Liver (tissue), 9 donors: ENCODE data around the gene ATAD3C. TPM values are rescaled to one million over a fixed set of nuclear protein-coding genes. Genes with fewer than 3 reads are reported as not detected.
"Not testable (repeated sequence)": the region's sequence is repeated elsewhere in the genome, so short reads cannot be mapped to it uniquely, and the experiment has no call there.

Experiments
- DNase-seq: peaks from one replicate; pipeline ENCODE4 v3.0.0-alpha.2; 2017; ENCODE audit warnings: low spot score
- H3K27ac ChIP-seq, 2 donors: one replicate each; pipeline ENCODE4 v1.7.0; 2013; ENCODE audit warnings: inconsistent platforms in 2 of 2, low read length in 2 of 2, control low read depth in 1 of 2, low read depth in 1 of 2, mild to moderate bottlenecking in 1 of 2
- H3K27me3 ChIP-seq, 4 donors: one replicate each; pipeline versions ENCODE4 v1.6.1 to v1.7.0; 2013; ENCODE audit warnings: low read length in 3 of 4, inconsistent platforms in 1 of 4, mild to moderate bottlenecking in 1 of 4, moderate library complexity in 1 of 4; ENCODE audit not compliant: control insufficient read depth in 4 of 4, insufficient read depth in 4 of 4
- H3K36me3 ChIP-seq, 4 donors: one replicate each; pipeline versions ENCODE4 v1.6.1 to v1.7.0; 2013; ENCODE audit warnings: low read length in 3 of 4, mild to moderate bottlenecking in 3 of 4, low read depth in 1 of 4, moderate library complexity in 1 of 4; ENCODE audit not compliant: control insufficient read depth in 4 of 4, insufficient read depth in 3 of 4
- H3K4me1 ChIP-seq, 4 donors: one replicate each; pipeline versions ENCODE4 v1.6.1 to v1.7.0; 2013; ENCODE audit warnings: low read length in 3 of 4, mild to moderate bottlenecking in 3 of 4, moderate library complexity in 1 of 4; ENCODE audit not compliant: control insufficient read depth in 4 of 4, insufficient read depth in 4 of 4
- H3K4me3 ChIP-seq, 3 donors: one replicate each; pipeline versions ENCODE4 v1.6.1 to v1.7.0; 2013; ENCODE audit warnings: low read length in 3 of 3, control low read depth in 1 of 3, low read depth in 1 of 3, mild to moderate bottlenecking in 1 of 3
- H3K9ac ChIP-seq, 2 donors: one replicate each; pipeline ENCODE4 v1.7.0; 2013; ENCODE audit warnings: low read length in 2 of 2, mild to moderate bottlenecking in 2 of 2, moderate library complexity in 2 of 2, control low read depth in 1 of 2, low read depth in 1 of 2
- H3K9me3 ChIP-seq, 4 donors: one replicate each; pipeline versions ENCODE4 v1.6.1 to v1.7.0; 2013; ENCODE audit warnings: low read length in 3 of 4; ENCODE audit not compliant: control insufficient read depth in 4 of 4
- ATF3 ChIP-seq: IDR thresholded peaks from 2 replicates; pipeline ENCODE4 v1.6.1; 2016; ENCODE audit warnings: antibody characterized with exemption
- FOXA1 ChIP-seq: IDR thresholded peaks from 2 replicates; pipeline ENCODE4 v1.6.1; 2016; ENCODE audit warnings: antibody characterized with exemption
- FOXA2 ChIP-seq: IDR thresholded peaks from 2 replicates; pipeline ENCODE4 v1.6.1; 2016; ENCODE audit warnings: antibody characterized with exemption
- GABPA ChIP-seq, 2 donors: IDR thresholded peaks in 1 of 2; conservative IDR thresholded peaks in 1 of 2; 2 replicates each; pipeline ENCODE4 v1.6.1; 2016; ENCODE audit warnings: antibody characterized with exemption in 2 of 2, mild to moderate bottlenecking in 1 of 2, moderate library complexity in 1 of 2
- HNF4A ChIP-seq, 2 donors: conservative IDR thresholded peaks; 2 replicates each; pipeline ENCODE4 v1.6.1; 2016; ENCODE audit warnings: antibody characterized with exemption in 2 of 2, mild to moderate bottlenecking in 2 of 2
- HNF4G ChIP-seq: IDR thresholded peaks from 2 replicates; pipeline ENCODE4 v1.6.1; 2016; ENCODE audit warnings: antibody characterized with exemption
- JUND ChIP-seq, 2 donors: IDR thresholded peaks; 2 replicates each; pipeline ENCODE4 v1.6.1; 2016; ENCODE audit warnings: antibody characterized with exemption in 2 of 2
- NR2F2 ChIP-seq: IDR thresholded peaks from 2 replicates; pipeline ENCODE4 v1.6.1; 2016; ENCODE audit warnings: antibody characterized with exemption
- RAD21 ChIP-seq, 2 donors: IDR thresholded peaks; 2 replicates each; pipeline ENCODE4 v1.6.1; 2016; ENCODE audit warnings: antibody characterized with exemption in 2 of 2, mild to moderate bottlenecking in 2 of 2
- REST ChIP-seq: IDR thresholded peaks from 2 replicates; pipeline ENCODE4 v1.6.1; 2016; ENCODE audit warnings: antibody characterized with exemption, mild to moderate bottlenecking
- YY1 ChIP-seq: IDR thresholded peaks from 2 replicates; pipeline ENCODE4 v1.6.1; 2016; ENCODE audit warnings: antibody characterized with exemption, mild to moderate bottlenecking
- WGBS: extraction: QIAGEN DNeasy Blood & Tissue Kit; methylation state at CpG from one replicate; pipeline ENCODE4 v1.1.7; 2013; 5-methylcytosine and 5-hydroxymethylcytosine counted together
- polyA plus RNA-seq, 2 donors: library from polyadenylated mRNA; stranded (reverse) in 1 of 2; unstranded in 1 of 2; fragments of 200-250 nt in 1 of 2; fragments of >200 nt in 1 of 2; fragmentation: Nextera tagmentation in 1 of 2; extraction: Ambion mirVana in 1 of 2; gene quantifications; one replicate each; pipeline versions ENCODE4 v1.2.1 to v1.2.3, GENCODE V29; 2013 to 2015
- total RNA-seq, 2 donors: library from RNA; depleted of rRNA; stranded (reverse); fragments of >200 nt; gene quantifications; one replicate each; pipeline ENCODE4 v1.2.3, GENCODE V29; 2014
- donor health status: healthy.
- donor health status: healthy.
- donor health status: healthy.
- donor health status: healthy.
- donor health status: healthy.

ATAD3C gene
- total and polyA plus RNA-seq, 4 donors, result 0.19 to 4.8 (median 0.88) TPM

GRCh38 chr1:1410238-1410637 is 39.3 kb upstream of the ATAD3C start:
- H3K4me1 ChIP-seq, result peaks cover 5 to 30% (median 21%) of the 10 kb centered on the region in 4 donors
- H3K27me3 ChIP-seq, H3K36me3 ChIP-seq, H3K9me3 ChIP-seq, H3K4me3 ChIP-seq, DNase-seq, H3K9ac ChIP-seq, H3K27ac ChIP-seq: not testable (repeated sequence)
- 76% methylated on average over 8 of the region's 8 CpGs for WGBS

- H3K9me3 ChIP-seq, result no peaks in the 10 kb centered on the region
- no peak overlapping the region for H3K9ac ChIP-seq
- no peak overlapping the region for H3K27ac ChIP-seq
- H3K4me1 ChIP-seq, result peaks cover 5 to 17% (median 9%) of the 10 kb centered on the region in 4 donors
- DNase-seq, result no peak
- WGBS, result 93% methylated on average over 13 of the region's 13 CpGs
- no peaks in the 10 kb centered on the region for H3K27me3 ChIP-seq
- H3K4me3 ChIP-seq, result no peak overlapping the region
- H3K36me3 ChIP-seq, result no peaks in the 10 kb centered on the region
- no peak for TF ChIP-seq REST
- TF ChIP-seq HNF4A (conservative IDR thresholded peaks at IDR 0.05), result no peak
- TF ChIP-seq JUND (IDR thresholded peaks at IDR 0.05), result no peak
- no peak for TF ChIP-seq FOXA2
Observed at GRCh38 chr1:1411626-1412025, 37.9 kb upstream of the ATAD3C start.

GRCh38 chr1:1412311-1412902 is 37.1 kb upstream of the ATAD3C start:
- H3K4me1 ChIP-seq, result peaks cover 5 to 17% (median 9%) of the 10 kb centered on the region in 4 donors
- not testable (repeated sequence) for H3K4me3 ChIP-seq, H3K9ac ChIP-seq, H3K9me3 ChIP-seq, H3K36me3 ChIP-seq, H3K27ac ChIP-seq, H3K27me3 ChIP-seq, DNase-seq
- WGBS, result 95% methylated on average over 11 of the region's 11 CpGs

GRCh38 chr1:1415751-1416150 is 33.7 kb upstream of the ATAD3C start:
- Histone ChIP-seq H3K36me3 (no peaks in the 10 kb centered on the region), H3K9ac (no peak overlapping the region), H3K9me3 (no peaks in the 10 kb centered on the region), H3K4me1 (peaks cover 0 to 8% (median 3%) of the 10 kb centered on the region in 4 donors), H3K27ac (no peak overlapping the region), H3K27me3 (no peaks in the 10 kb centered on the region), H3K4me3 (no peak overlapping the region)
- no peak for DNase-seq
- TF ChIP-seq HNF4G (no peak), ATF3 (no peak), NR2F2 (no peak), YY1 (no peak), RAD21 (IDR thresholded peaks at IDR 0.05) (no peak), JUND (IDR thresholded peaks at IDR 0.05) (no peak), GABPA (IDR thresholded peaks at IDR 0.05 in 1 of 2, conservative IDR thresholded peaks at IDR 0.05 in 1 of 2) (no peak), FOXA1 (no peak), HNF4A (conservative IDR thresholded peaks at IDR 0.05) (no peak)
- 85% methylated on average over 13 of the region's 13 CpGs for WGBS

GRCh38 chr1:1417396-1417795 is 32.1 kb upstream of the ATAD3C start:
- not testable (repeated sequence) for DNase-seq, H3K4me3 ChIP-seq, H3K27me3 ChIP-seq, H3K9me3 ChIP-seq, H3K36me3 ChIP-seq, H3K27ac ChIP-seq, H3K9ac ChIP-seq, H3K4me1 ChIP-seq
- 91% methylated on average over 5 of the region's 5 CpGs for WGBS

- 94% methylated on average over 25 of the region's 25 CpGs for WGBS
- not testable (repeated sequence) for DNase-seq, H3K27ac ChIP-seq, H3K4me3 ChIP-seq, H3K9me3 ChIP-seq, H3K36me3 ChIP-seq, H3K9ac ChIP-seq, H3K4me1 ChIP-seq, H3K27me3 ChIP-seq
Observed at GRCh38 chr1:1417825-1418463, 31.5 kb upstream of the ATAD3C start.
